ENCODE results near the gene DPEP3. TPM values are rescaled to one million over a fixed set of nuclear protein-coding genes. Genes with fewer than 3 reads are reported as not detected.

The DPEP3 gene
- total RNA-seq, 1 experiment from 2014 or later, result 1.6 TPM

- TF ChIP-seq ZBTB43 (CRISPR knock-in tag; IDR thresholded peaks at IDR 0.05), result no peak
- no peak for TF ChIP-seq OVOL2 (CRISPR knock-in tag; IDR thresholded peaks at IDR 0.05; ENCODE audit: borderline replicate concordance)
Measured at GRCh38 chr16:67967958-67968399, 12.3 kb downstream of the DPEP3 start (continued).

GRCh38 chr16:67967183-67967957 lies 12.9 kb downstream of the DPEP3 start:
- DNase-seq (ENCODE audit: low spot score), result no peak
- ATAC-seq, result no peak
- Mint-ChIP-seq H3K27me3 (ENCODE audit: low read depth) (peaks cover 5% of the 10 kb centered on the region; the same call in 1 of the 2 replicates), H3K27ac (peak overlapping the region; percentile 92; the same call in 1 of the 2 replicates), H3K4me1 (peaks cover 44% of the 10 kb centered on the region), H3K9me3 (no peaks in the 10 kb centered on the region), H3K4me3 (peak overlapping the region; percentile 97), H3K36me3 (peaks cover 12% of the 10 kb centered on the region)
- TF ChIP-seq ZNF219 (CRISPR knock-in tag; IDR thresholded peaks at IDR 0.05; ENCODE audit: borderline replicate concordance) (no peak), MAX (CRISPR knock-in tag; IDR thresholded peaks at IDR 0.05) (0 out of 2 replicates have a peak, but pooled peaks have one; percentile 14)
- ChIA-PET CTCF (interaction anchor here (0.6 to 3.2 kb wide), 12 partner anchors 13 to 151 kb away, joined by 3 to 25 read pairs (median 4); partner anchors contain the start of genes DPEP3, LCAT, NFATC3 and NRN1L), POLR2A (interaction anchor here (0.6 to 1.2 kb wide), 2 partner anchors 32 to 83 kb away, joined by 3 to 5 read pairs; no protein-coding TSS in a partner anchor)

- H3K9me3 Mint-ChIP-seq, result no peaks in the 10 kb centered on the region
- peaks cover 5% of the 10 kb centered on the region; the same call in 1 of the 2 replicates for H3K27me3 Mint-ChIP-seq (ENCODE audit: low read depth)
- H3K27ac Mint-ChIP-seq, result peak overlapping the region; percentile 91; the same call in 1 of the 2 replicates
- TF ChIP-seq FOXJ3 (CRISPR knock-in tag; IDR thresholded peaks at IDR 0.05; ENCODE audit: borderline replicate concordance) (no peak), MAX (CRISPR knock-in tag; IDR thresholded peaks at IDR 0.05) (peak; percentile 36; the same call in 1 of the 2 replicates), PRDM15 (CRISPR knock-in tag; IDR thresholded peaks at IDR 0.05) (peak; percentile 89)
- DNase-seq (ENCODE audit: low spot score), result peak; percentile 43
- peak; percentile 33 for ATAC-seq
- peaks cover 44% of the 10 kb centered on the region for H3K4me1 Mint-ChIP-seq
- peak overlapping the region; percentile 97 for H3K4me3 Mint-ChIP-seq
- CTCF ChIA-PET, result interaction anchor here (0.6 to 3.2 kb wide), 13 partner anchors 15 to 445 kb away, joined by 3 to 25 read pairs (median 4); partner anchors contain the start of genes LCAT, NFATC3 and NRN1L
- H3K36me3 Mint-ChIP-seq, result peaks cover 19% of the 10 kb centered on the region
- POLR2A ChIA-PET, result interaction anchor here (0.6 to 1.2 kb wide), 2 partner anchors 32 to 82 kb away, joined by 3 to 5 read pairs; no protein-coding TSS in a partner anchor
Measured at GRCh38 chr16:67966549-67967182, 13.6 kb downstream of the DPEP3 start.

- CTCF ChIA-PET, result interaction anchor here (0.8 to 3.2 kb wide), 13 partner anchors 15 to 445 kb away, joined by 3 to 25 read pairs (median 4); partner anchors contain the start of genes LCAT, NFATC3 and NRN1L
- Mint-ChIP-seq H3K27ac (peak overlapping the region; percentile 91), H3K4me3 (peak overlapping the region; percentile 97), H3K4me1 (peaks cover 44% of the 10 kb centered on the region), H3K27me3 (ENCODE audit: low read depth) (peaks cover 5% of the 10 kb centered on the region; the same call in 1 of the 2 replicates), H3K9me3 (no peaks in the 10 kb centered on the region), H3K36me3 (peaks cover 26% of the 10 kb centered on the region)
- ATAC-seq, result no peak
- POLR2A ChIA-PET, result interaction anchor here (0.6 to 1.2 kb wide), 3 partner anchors 31 to 75 kb away, joined by 3 to 7 read pairs (median 5); partner anchors contain the start of genes DDX28 and DUS2
- DNase-seq (ENCODE audit: low spot score), result no peak
- TF ChIP-seq ZNF532 (CRISPR knock-in tag; IDR thresholded peaks at IDR 0.05; ENCODE audit: borderline replicate concordance) (no peak), PRDM15 (CRISPR knock-in tag; IDR thresholded peaks at IDR 0.05) (no peak), MAX (CRISPR knock-in tag; IDR thresholded peaks at IDR 0.05) (no peak)
Measured at GRCh38 chr16:67965668-67966548, 14.4 kb downstream of the DPEP3 start.

Measured in WTC11 (cell line).